Common myeloid progenitor, CD34-positive (primary cell): ENCODE data around the gene STAG1.
"Not testable (repeated sequence)": the region's sequence is repeated elsewhere in the genome, so short reads cannot be mapped to it uniquely, and the experiment has no call there.

ENCODE experiments used
- CTCF ChIA-PET: fragments of 350-600 bp; sonication (Branson Sonifier 250); formaldehyde crosslinking; loops from one replicate; lab custom pipeline; 2021; ENCODE audit warnings: antibody characterized with exemption; lab: Charles Lee
- POLR2A ChIA-PET: fragments of 350-600 bp; sonication (Branson Sonifier 250); formaldehyde crosslinking; loops from one replicate; lab custom pipeline; 2021; ENCODE audit warnings: antibody characterized with exemption; lab: Charles Lee
- DNase-seq, 3 donors: peaks; one replicate each; pipeline versions ENCODE4 v3.0.0 to v3.0.0-alpha.2; 2013
- H3K27ac ChIP-seq, 2 experiments: 1 replicate in 1 of 2; 2 replicates in 1 of 2; pipeline ENCODE4 v1.7.0; 2013; ENCODE audit warnings: inconsistent platforms in 2 of 2, low read length in 2 of 2, mild to moderate bottlenecking in 2 of 2, low read depth in 1 of 2, moderate library complexity in 1 of 2; ENCODE audit not compliant: severe bottlenecking in 2 of 2, insufficient read depth in 1 of 2, poor library complexity in 1 of 2
- H3K27me3 ChIP-seq, 5 experiments: replicated peaks in 2 of 5; 1 replicate in 3 of 5; 2 replicates in 2 of 5; pipeline versions ENCODE4 v1.6.1 to v1.7.0; 2013; ENCODE audit warnings: low read length in 4 of 5, mild to moderate bottlenecking in 2 of 5, moderate library complexity in 2 of 5, inconsistent platforms in 1 of 5; ENCODE audit not compliant: insufficient read depth in 5 of 5, control insufficient read depth in 4 of 5
- H3K36me3 ChIP-seq, 4 experiments: 1 replicate in 2 of 4; 2 replicates in 2 of 4; pipeline versions ENCODE4 v1.6.1 to v1.7.0; 2013; ENCODE audit warnings: low read length in 3 of 4, control low read depth in 1 of 4, mild to moderate bottlenecking in 1 of 4; ENCODE audit not compliant: control insufficient read depth in 4 of 4, insufficient read depth in 4 of 4
- H3K4me1 ChIP-seq, 4 experiments: 1 replicate in 3 of 4; 2 replicates in 1 of 4; pipeline versions ENCODE4 v1.6.1 to v1.7.1; 2013; ENCODE audit warnings: low read length in 3 of 4, mild to moderate bottlenecking in 3 of 4, control low read depth in 1 of 4, inconsistent platforms in 1 of 4, moderate library complexity in 1 of 4; ENCODE audit not compliant: control insufficient read depth in 4 of 4, insufficient read depth in 4 of 4; ENCODE audit errors: control extremely low read depth in 1 of 4
- H3K4me3 ChIP-seq, 7 experiments: 1 replicate in 4 of 7; 2 replicates in 3 of 7; pipeline versions ENCODE4 v1.5.1 to v1.7.0; 2013; ENCODE audit warnings: mild to moderate bottlenecking in 7 of 7, low read length in 6 of 7, moderate library complexity in 6 of 7, inconsistent platforms in 2 of 7, low read depth in 2 of 7, control low read depth in 1 of 7; ENCODE audit not compliant: insufficient read depth in 4 of 7, control insufficient read depth in 1 of 7; ENCODE audit errors: extremely low read depth in 1 of 7
- H3K9me3 ChIP-seq, 5 experiments: 1 replicate in 4 of 5; 2 replicates in 1 of 5; pipeline versions ENCODE4 v1.6.1 to v1.7.1; 2013; ENCODE audit warnings: low read length in 4 of 5, mild to moderate bottlenecking in 2 of 5, inconsistent platforms in 1 of 5, low read depth in 1 of 5, moderate library complexity in 1 of 5; ENCODE audit not compliant: control insufficient read depth in 4 of 5, insufficient read depth in 2 of 5; ENCODE audit errors: control extremely low read depth in 1 of 5
- WGBS: methylation state at CpG from one replicate; pipeline ENCODE4 v1.1.5; 2013; ENCODE audit not compliant: insufficient coverage; 5-methylcytosine and 5-hydroxymethylcytosine counted together

The STAG1 gene

GRCh38 chr3:136650461-136650860, 101.7 kb downstream of the STAG1 start:
- no peak overlapping the region for H3K27ac ChIP-seq
- POLR2A ChIA-PET: no interaction called here

GRCh38 chr3:136645915-136646314, 106.3 kb downstream of the STAG1 start:
- no peak for DNase-seq
- Histone ChIP-seq H3K27ac (no peak overlapping the region), H3K4me3 (no peak overlapping the region), H3K4me1 (peaks cover 0 to 3% (median 2%) of the 10 kb centered on the region in 4 experiments), H3K27me3 (no peaks in the 10 kb centered on the region), H3K9me3 (peaks cover 0 to 1% (median 0%) of the 10 kb centered on the region in 5 experiments), H3K36me3 (peaks cover 0 to 2% (median 0%) of the 10 kb centered on the region in 4 experiments)
- 100% methylated on average over 2 of the region's 2 CpGs for WGBS
- ChIA-PET POLR2A (no interaction called here), CTCF (interaction anchor here (1.1 kb wide), 1 partner anchor 147 kb away, joined by 3 read pairs; no protein-coding TSS in a partner anchor)

More at GRCh38 chr3:136650461-136650860, 101.7 kb downstream of the STAG1 start:
- Histone ChIP-seq H3K9me3 (peaks cover 0 to 21% (median 12%) of the 10 kb centered on the region in 5 experiments), H3K4me1 (peaks cover 0 to 2% (median 0%) of the 10 kb centered on the region in 4 experiments), H3K36me3 (no peaks in the 10 kb centered on the region), H3K27me3 (no peaks in the 10 kb centered on the region), H3K4me3 (no peak overlapping the region)
- no CpG with 5 or more reads among the region's 2 CpGs for WGBS
- DNase-seq: no peak
- CTCF ChIA-PET: interaction anchor here (1.1 kb wide), 1 partner anchor 12 kb away, joined by 3 read pairs; no protein-coding TSS in a partner anchor

GRCh38 chr3:136644212-136644611, 108.0 kb downstream of the STAG1 start:
- H3K4me3 ChIP-seq: no peak overlapping the region
- H3K27me3 ChIP-seq: no peaks in the 10 kb centered on the region
- DNase-seq: no peak
- CTCF ChIA-PET: no interaction called here
- no CpG with 5 or more reads among the region's 1 CpG for WGBS
- POLR2A ChIA-PET: no interaction called here
- peaks cover 0 to 3% (median 2%) of the 10 kb centered on the region in 4 experiments for H3K4me1 ChIP-seq
- H3K27ac ChIP-seq: no peak overlapping the region
- H3K36me3 ChIP-seq: peaks cover 0 to 2% (median 0%) of the 10 kb centered on the region in 4 experiments
- peaks cover 0 to 1% (median 0%) of the 10 kb centered on the region in 5 experiments for H3K9me3 ChIP-seq

- H3K4me3 ChIP-seq, H3K36me3 ChIP-seq, POLR2A ChIA-PET, H3K27me3 ChIP-seq, H3K4me1 ChIP-seq, H3K9me3 ChIP-seq, DNase-seq, CTCF ChIA-PET, H3K27ac ChIP-seq: not testable (repeated sequence)
- 100% methylated on average over 1 of the region's 2 CpGs for WGBS
Measured at GRCh38 chr3:136643380-136643779, 108.8 kb downstream of the STAG1 start.

- Histone ChIP-seq H3K27me3 (no peaks in the 10 kb centered on the region), H3K9me3 (peaks cover 0 to 1% (median 0%) of the 10 kb centered on the region in 5 experiments), H3K36me3 (peaks cover 0 to 2% (median 0%) of the 10 kb centered on the region in 4 experiments), H3K4me1 (peaks cover 0 to 3% (median 2%) of the 10 kb centered on the region in 4 experiments), H3K27ac (no peak overlapping the region), H3K4me3 (no peak overlapping the region)
- ChIA-PET CTCF (interaction anchor here (0.9 kb wide), 1 partner anchor 10 kb away, joined by 4 read pairs; no protein-coding TSS in a partner anchor), POLR2A (no interaction called here)
- no peak for DNase-seq
- WGBS: no CpG with 5 or more reads among the region's 1 CpG
Measured at GRCh38 chr3:136642711-136643110, 109.5 kb downstream of the STAG1 start.

- ChIA-PET CTCF (interaction anchor here (0.9 to 1.6 kb wide), 2 partner anchors 9 to 11 kb away, joined by 3 read pairs; no protein-coding TSS in a partner anchor), POLR2A (no interaction called here)
- DNase-seq: no peak
- H3K4me3 ChIP-seq: no peak overlapping the region
- H3K27ac ChIP-seq: no peak overlapping the region
- peaks cover 0 to 3% (median 0%) of the 10 kb centered on the region in 5 experiments for H3K9me3 ChIP-seq
- no CpG with 5 or more reads among the region's 1 CpG for WGBS
- H3K27me3 ChIP-seq: no peaks in the 10 kb centered on the region
- H3K4me1 ChIP-seq: no peaks in the 10 kb centered on the region
- peaks cover 0 to 5% (median 1%) of the 10 kb centered on the region in 4 experiments for H3K36me3 ChIP-seq
Measured at GRCh38 chr3:136639069-136639468, 113.1 kb downstream of the STAG1 start.

- H3K27ac ChIP-seq: no peak overlapping the region
- no peak for DNase-seq
- H3K4me1 ChIP-seq: no peaks in the 10 kb centered on the region
- no peak overlapping the region for H3K4me3 ChIP-seq
- H3K36me3 ChIP-seq: peaks cover 0 to 5% (median 0%) of the 10 kb centered on the region in 4 experiments
- H3K9me3 ChIP-seq: peaks cover 0 to 3% (median 0%) of the 10 kb centered on the region in 5 experiments
- ChIA-PET CTCF (interaction anchor here (1.0 kb wide), 1 partner anchor 145 kb away, joined by 3 read pairs; no protein-coding TSS in a partner anchor), POLR2A (interaction anchor here (0.6 kb wide), 1 partner anchor 9 kb away, joined by 6 read pairs; no protein-coding TSS in a partner anchor)
- H3K27me3 ChIP-seq: no peaks in the 10 kb centered on the region
- 80% methylated on average over 1 of the region's 2 CpGs for WGBS
Measured at GRCh38 chr3:136637176-136637575, 115.0 kb downstream of the STAG1 start.
